ENCODE measurements around the gene TMEM39A.

DNA sequence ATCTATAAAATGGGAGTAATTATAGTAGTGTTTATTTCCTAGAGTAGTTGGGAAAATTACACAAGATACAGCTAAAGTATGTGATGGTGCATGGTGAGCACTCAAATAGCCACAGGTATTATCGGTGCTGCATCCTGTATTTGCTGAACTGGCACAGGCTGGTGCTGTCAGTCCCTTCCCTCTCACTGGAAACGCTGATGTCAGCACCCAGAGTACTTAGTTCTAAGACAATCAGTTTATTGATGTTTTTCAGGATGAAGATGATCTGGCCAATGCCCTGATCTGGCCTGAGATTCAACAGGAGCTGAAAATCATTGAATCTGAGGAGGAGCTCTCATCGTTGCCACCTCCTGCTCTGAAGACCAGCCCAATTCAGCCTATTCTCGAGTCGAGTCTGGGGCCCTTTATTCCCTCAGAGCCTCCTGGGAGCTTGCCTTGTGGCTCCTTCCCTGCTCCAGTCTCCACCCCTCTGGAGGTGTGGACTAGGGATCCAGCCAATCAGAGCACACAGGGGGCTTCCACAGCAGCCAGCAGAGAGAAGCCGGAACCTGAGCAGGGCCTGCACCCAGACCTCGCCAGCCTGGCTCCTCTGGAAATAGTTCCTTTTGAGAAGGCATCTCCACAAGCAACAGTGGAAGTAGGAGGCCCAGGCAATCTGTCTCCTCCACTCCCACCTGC lies 49.7 kb downstream of the TMEM39A start:
- no peak for TF ChIP-seq MAX (IDR thresholded peaks at IDR 0.05; ENCODE audit: insufficient read depth, insufficient read length)
- no peak for TF ChIP-seq FOS (IDR thresholded peaks at IDR 0.05; ENCODE audit: borderline replicate concordance, insufficient read depth, low read length)
- no peak for TF ChIP-seq POLR2A (IDR thresholded peaks at IDR 0.05; ENCODE audit: low read depth, low read length)
- no peak for TF ChIP-seq POLR2AphosphoS5 (IDR thresholded peaks at IDR 0.05; ENCODE audit: insufficient read depth, low read depth, low read length)
- no peak for TF ChIP-seq JUN (IDR thresholded peaks at IDR 0.05; ENCODE audit: borderline replicate concordance, insufficient read depth, insufficient read length, low read depth)
- no peak for TF ChIP-seq CTCF (IDR thresholded peaks at IDR 0.05; ENCODE audit: extremely low read depth in 1 of 2, insufficient read depth in 1 of 2, low read depth in 1 of 2, low read length in 2 of 2)
- no peak for TF ChIP-seq EZH2 (IDR thresholded peaks at IDR 0.05; ENCODE audit: borderline replicate concordance, low read depth, low read length, severe bottlenecking)
- TF ChIP-seq GATA2 (IDR thresholded peaks at IDR 0.05; ENCODE audit: insufficient read depth, insufficient read length, low read depth, low read length) = no peak
- TF ChIP-seq MYC (IDR thresholded peaks at IDR 0.05; ENCODE audit: low read depth, low read length) = no peak

All from endothelial cell of umbilical vein (primary cell).